WTC11 (cell line): ENCODE measurements around the gene OR1M1. TPM values are rescaled to one million over a fixed set of nuclear protein-coding genes. Genes with fewer than 3 reads are reported as not detected.

Experiments used
- ATAC-seq: fragments of 200-7000 bp; cut with Tn5 transposase; 2 replicates; pipeline ENCODE4 v1.10.0; 2021; ENCODE audit warnings: mild to moderate bottlenecking, moderate library complexity
- CTCF ChIA-PET: fragments of 300-600 bp; sonication (Branson Sonifier 250); formaldehyde crosslinking; loops from one replicate; lab custom pipeline; 2021; ENCODE audit warnings: antibody characterized with exemption; lab: Charles Lee
- POLR2A ChIA-PET: fragments of 350-600 bp; sonication (Branson Sonifier 250); formaldehyde crosslinking; loops from one replicate; lab custom pipeline; 2021; ENCODE audit warnings: antibody characterized with exemption; lab: Charles Lee
- DNase-seq: peaks from one replicate; pipeline ENCODE4 v3.0.0; 2021; ENCODE audit warnings: low spot score
- H3K27ac Mint-ChIP-seq: 2 replicates; pipeline ENCODE4 v1.8.0; 2021; ENCODE audit warnings: mixed read lengths
- H3K27me3 Mint-ChIP-seq: 2 replicates; pipeline ENCODE4 v1.8.0; 2021; ENCODE audit warnings: low read depth, mild to moderate bottlenecking, moderate library complexity, mixed read lengths
- H3K36me3 Mint-ChIP-seq: 2 replicates; pipeline ENCODE4 v1.8.0; 2021; ENCODE audit warnings: mixed read lengths
- H3K4me1 Mint-ChIP-seq: 2 replicates; pipeline ENCODE4 v1.8.0; 2022; ENCODE audit warnings: mixed read lengths
- H3K4me3 Mint-ChIP-seq: 2 replicates; pipeline ENCODE4 v1.8.0; 2021; ENCODE audit warnings: mild to moderate bottlenecking, moderate library complexity, mixed read lengths
- H3K9me3 Mint-ChIP-seq: 2 replicates; pipeline ENCODE4 v1.8.0; 2021; ENCODE audit warnings: mixed read lengths
- ARID4B ChIP-seq: sonication (generic); formaldehyde crosslinking; IDR thresholded peaks from 2 replicates; pipeline ENCODE4 v1.8.0; 2023; ENCODE audit warnings: missing genetic modification reagents, mild to moderate bottlenecking, borderline replicate concordance
- EMX1 ChIP-seq: fragments of 250-450 bp; sonication (Bioruptor Pico); IDR thresholded peaks from 2 replicates; pipeline ENCODE4 v1.8.0; 2021; ENCODE audit warnings: mild to moderate bottlenecking
- FOXJ3 ChIP-seq: sonication (generic); formaldehyde crosslinking; IDR thresholded peaks from 2 replicates; pipeline ENCODE4 v1.9.0; 2021; ENCODE audit warnings: missing genetic modification reagents, mild to moderate bottlenecking, borderline replicate concordance
- FOXP4 ChIP-seq: sonication (generic); formaldehyde crosslinking; IDR thresholded peaks from 2 replicates; pipeline ENCODE4 v1.8.0; 2022; ENCODE audit warnings: mild to moderate bottlenecking, missing genetic modification reagents
- JUN ChIP-seq: sonication (generic); formaldehyde crosslinking; IDR thresholded peaks from 2 replicates; pipeline ENCODE4 v1.8.0; 2023; ENCODE audit warnings: mild to moderate bottlenecking, missing genetic modification reagents
- NR1H2 ChIP-seq: sonication (generic); formaldehyde crosslinking; IDR thresholded peaks from 2 replicates; pipeline ENCODE4 v1.9.0; 2021; ENCODE audit warnings: mild to moderate bottlenecking, moderate library complexity, missing genetic modification reagents
- PRDM15 ChIP-seq: sonication (generic); formaldehyde crosslinking; IDR thresholded peaks from 2 replicates; pipeline ENCODE4 v1.8.0; 2022; ENCODE audit warnings: missing genetic modification reagents
- RORB ChIP-seq: fragments of 250-450 bp; sonication (Bioruptor Pico); IDR thresholded peaks from 2 replicates; pipeline ENCODE4 v1.9.0; 2021; ENCODE audit warnings: mild to moderate bottlenecking
- SMAD4 ChIP-seq: sonication (generic); formaldehyde crosslinking; IDR thresholded peaks from 2 replicates; pipeline ENCODE4 v1.8.0; 2022; ENCODE audit warnings: mild to moderate bottlenecking, missing genetic modification reagents
- SP1 ChIP-seq: sonication (generic); formaldehyde crosslinking; conservative IDR thresholded peaks from 2 replicates; pipeline ENCODE4 v1.8.1; 2022; ENCODE audit warnings: missing genetic modification reagents
- STAT6 ChIP-seq: sonication (generic); formaldehyde crosslinking; conservative IDR thresholded peaks from 2 replicates; pipeline ENCODE4 v1.8.1; 2023; ENCODE audit warnings: mild to moderate bottlenecking, low read depth, missing genetic modification reagents, moderate library complexity
- USF2 ChIP-seq: sonication (generic); formaldehyde crosslinking; IDR thresholded peaks from 2 replicates; pipeline ENCODE4 v1.8.1; 2023; ENCODE audit warnings: mild to moderate bottlenecking, missing genetic modification reagents, moderate library complexity
- ZNF423 ChIP-seq: fragments of 250-450 bp; sonication (Bioruptor Pico); IDR thresholded peaks from 2 replicates; pipeline ENCODE4 v2.1.2; 2022; ENCODE audit warnings: mild to moderate bottlenecking, moderate library complexity
- ZNF512 ChIP-seq: sonication (generic); formaldehyde crosslinking; IDR thresholded peaks from 2 replicates; pipeline ENCODE4 v1.8.1; 2022; ENCODE audit warnings: missing genetic modification reagents, borderline replicate concordance
- ZNF671 ChIP-seq: fragments of 250-450 bp; sonication (Bioruptor Pico); IDR thresholded peaks from 2 replicates; pipeline ENCODE4 v1.8.0; 2021; ENCODE audit warnings: mild to moderate bottlenecking
- ZSCAN18 ChIP-seq: fragments of 250-450 bp; sonication (Bioruptor Pico); IDR thresholded peaks from 2 replicates; pipeline ENCODE4 v2.1.2; 2022; ENCODE audit warnings: mild to moderate bottlenecking, moderate library complexity
- total RNA-seq: library from RNA; stranded (reverse); gene quantifications from 3 replicates; pipeline ENCODE4 v1.2.3, GENCODE V29; 2021

OR1M1 gene
- total RNA-seq, 1 experiment from 2014 or later, result not detected

GRCh38 chr19:9107375-9107774, 20.5 kb downstream of the OR1M1 start, which contains the start of gene OR7G2 (continued):
- no peak for TF ChIP-seq ZNF512 (CRISPR knock-in tag)
- no peak for TF ChIP-seq USF2
- no peak for TF ChIP-seq SMAD4 (CRISPR knock-in tag)
- no peak for TF ChIP-seq PRDM15 (CRISPR knock-in tag)
- no peak for TF ChIP-seq SP1 (CRISPR knock-in tag)
- TF ChIP-seq ZNF423, result no peak
- no peak for TF ChIP-seq ZNF671 (CRISPR knock-in tag)
- no peak for TF ChIP-seq EMX1 (CRISPR knock-in tag)
- TF ChIP-seq NR1H2, result no peak
- no peak for TF ChIP-seq RORB (CRISPR knock-in tag)
- TF ChIP-seq FOXP4 (CRISPR knock-in tag), result no peak
- no peak for TF ChIP-seq FOXJ3 (CRISPR knock-in tag)
- TF ChIP-seq JUN (CRISPR knock-in tag), result no peak

- no peak overlapping the region for H3K27ac Mint-ChIP-seq
- H3K4me3 Mint-ChIP-seq, result no peak overlapping the region
- peaks cover 3% of the 10 kb centered on the region; the same call in 1 of the 2 replicates for H3K27me3 Mint-ChIP-seq
- ATAC-seq (no peak), DNase-seq (no peak)
- TF ChIP-seq ARID4B (CRISPR knock-in tag) (no peak), STAT6 (CRISPR knock-in tag) (no peak), ZSCAN18 (CRISPR knock-in tag) (no peak)
- ChIA-PET CTCF (interaction anchor here (0.7 kb wide), 1 partner anchor 200 kb away, joined by 3 read pairs; no protein-coding TSS in a partner anchor), POLR2A (no interaction called here)
- peaks cover 66% of the 10 kb centered on the region for H3K9me3 Mint-ChIP-seq
- no peaks in the 10 kb centered on the region for H3K4me1 Mint-ChIP-seq
- peaks cover 50% of the 10 kb centered on the region for H3K36me3 Mint-ChIP-seq
These were observed 23.1 kb downstream of the OR1M1 start for GRCh38 chr19:9109959-9110358.
